HepG2 (cell line): ENCODE data around the gene NOL4L. TPM values are rescaled to one million over a fixed set of nuclear protein-coding genes. Genes with fewer than 3 reads are reported as not detected.

Source experiments
- CCAR2 ChIP-seq: fragments of 200-400 bp; formaldehyde crosslinking; optimal IDR thresholded peaks from 2 replicates; pipeline ENCODE3; 2018; ENCODE audit warnings: low read depth, mild to moderate bottlenecking, low read length, moderate library complexity
- CEBPB ChIP-seq: IDR thresholded peaks from 2 replicates; pipeline ENCODE4 v1.6.1; 2011; ENCODE audit warnings: low read depth, low read length, improper control_type of control experiment, borderline replicate concordance
- CTCF ChIP-seq: sonication (generic); formaldehyde crosslinking; IDR thresholded peaks from 2 replicates; pipeline ENCODE4 v1.5.0; 2020; ENCODE audit warnings: mild to moderate bottlenecking, missing genetic modification reagents, moderate library complexity
- EHMT2 ChIP-seq: fragments of 200-600 bp; sonication (generic); IDR thresholded peaks from 2 replicates; pipeline ENCODE4 v1.7.0; 2017; ENCODE audit warnings: antibody characterized with exemption, low read depth, low read length, borderline replicate concordance
- EP300 ChIP-seq, 3 experiments: sonication (generic) in 1 of 3; formaldehyde crosslinking in 1 of 3; IDR thresholded peaks; 2 replicates each; pipeline versions ENCODE4 v1.5.1 to v1.6.1; 2011 to 2020; ENCODE audit warnings: low read depth in 2 of 3, low read length in 2 of 3, borderline replicate concordance in 1 of 3, improper control_type of control experiment in 1 of 3, mild to moderate bottlenecking in 1 of 3, missing genetic modification reagents in 1 of 3, moderate library complexity in 1 of 3
- ETV6 ChIP-seq: sonication (generic); formaldehyde crosslinking; conservative IDR thresholded peaks from 2 replicates; pipeline ENCODE4 v1.4.0; 2020; ENCODE audit warnings: missing genetic modification reagents
- HES4 ChIP-seq: sonication (generic); formaldehyde crosslinking; IDR thresholded peaks from 2 replicates; pipeline ENCODE4 v1.9.0; 2021; ENCODE audit warnings: mild to moderate bottlenecking, missing genetic modification reagents, borderline replicate concordance
- LCORL ChIP-seq, 2 experiments: fragments of 450-650 bp in 1 of 2; sonication (generic) in 1 of 2; formaldehyde crosslinking in 1 of 2; IDR thresholded peaks; 2 replicates each; pipeline versions ENCODE4 v1.5.0 to v1.6.1; 2017 to 2020; ENCODE audit warnings: antibody characterized with exemption in 1 of 2, missing genetic modification reagents in 1 of 2
- ZC3H13 ChIP-seq: sonication (generic); formaldehyde crosslinking; IDR thresholded peaks from 2 replicates; pipeline ENCODE4 v1.8.1; 2023; ENCODE audit warnings: mild to moderate bottlenecking, missing genetic modification reagents, moderate library complexity
- ZFY ChIP-seq: sonication (generic); formaldehyde crosslinking; IDR thresholded peaks from 2 replicates; pipeline ENCODE4 v1.4.0; 2020; ENCODE audit warnings: missing genetic modification reagents
- ZNF556 ChIP-seq: sonication (generic); formaldehyde crosslinking; IDR thresholded peaks from 2 replicates; pipeline ENCODE4 v1.4.0; 2020; ENCODE audit warnings: mild to moderate bottlenecking, missing genetic modification reagents, borderline replicate concordance
- polyA plus RNA-seq, 8 experiments: library from polyadenylated mRNA; depleted of rRNA in 3 of 8; stranded (reverse) in 7 of 8; unstranded in 1 of 8; fragments of >200 nt; fragmentation: Illumina TruSeq in 4 of 8; extraction: Trizol in 4 of 8; gene quantifications; 2 replicates each; pipeline versions ENCODE4 v1.2.1 to v1.2.3, GENCODE V29; 2011 to 2016; ENCODE audit warnings: low read depth in 4 of 8, missing spikeins in 1 of 8, mixed read lengths in 1 of 8; ENCODE audit not compliant: insufficient read depth in 1 of 8
- total RNA-seq, 5 experiments: library from RNA; depleted of rRNA; stranded (reverse); fragments of >200 nt; fragmentation: Illumina TruSeq; extraction: Trizol; gene quantifications; 2 replicates each; pipeline ENCODE4 v1.2.3, GENCODE V29; 2016; ENCODE audit warnings: low read depth in 1 of 5
- TF ChIP-seq, protein P1 (sequence below): sonication (generic); formaldehyde crosslinking; IDR thresholded peaks from 2 replicates; pipeline ENCODE4 v1.4.0; 2020; ENCODE audit warnings: mild to moderate bottlenecking, missing genetic modification reagents
- TF ChIP-seq, protein P2 (sequence below): sonication (generic); formaldehyde crosslinking; IDR thresholded peaks from 2 replicates; pipeline ENCODE4 v1.4.0; 2020; ENCODE audit warnings: missing genetic modification reagents, borderline replicate concordance
- TF ChIP-seq, protein P3 (sequence below): sonication (generic); formaldehyde crosslinking; IDR thresholded peaks from 2 replicates; pipeline ENCODE4 v1.4.0; 2020; ENCODE audit warnings: missing genetic modification reagents
- TF ChIP-seq, protein P4 (sequence below): sonication (generic); formaldehyde crosslinking; IDR thresholded peaks from 2 replicates; pipeline ENCODE4 v1.5.0; 2020; ENCODE audit warnings: mild to moderate bottlenecking, missing genetic modification reagents

Gene NOL4L
- total and polyA plus RNA-seq, 2 of the 13 experiments (the other 11 are each of a cell fraction or from before 2014, with no cell fraction given) = 16.6 to 35.4 TPM

- TF ChIP-seq, protein P1, sequence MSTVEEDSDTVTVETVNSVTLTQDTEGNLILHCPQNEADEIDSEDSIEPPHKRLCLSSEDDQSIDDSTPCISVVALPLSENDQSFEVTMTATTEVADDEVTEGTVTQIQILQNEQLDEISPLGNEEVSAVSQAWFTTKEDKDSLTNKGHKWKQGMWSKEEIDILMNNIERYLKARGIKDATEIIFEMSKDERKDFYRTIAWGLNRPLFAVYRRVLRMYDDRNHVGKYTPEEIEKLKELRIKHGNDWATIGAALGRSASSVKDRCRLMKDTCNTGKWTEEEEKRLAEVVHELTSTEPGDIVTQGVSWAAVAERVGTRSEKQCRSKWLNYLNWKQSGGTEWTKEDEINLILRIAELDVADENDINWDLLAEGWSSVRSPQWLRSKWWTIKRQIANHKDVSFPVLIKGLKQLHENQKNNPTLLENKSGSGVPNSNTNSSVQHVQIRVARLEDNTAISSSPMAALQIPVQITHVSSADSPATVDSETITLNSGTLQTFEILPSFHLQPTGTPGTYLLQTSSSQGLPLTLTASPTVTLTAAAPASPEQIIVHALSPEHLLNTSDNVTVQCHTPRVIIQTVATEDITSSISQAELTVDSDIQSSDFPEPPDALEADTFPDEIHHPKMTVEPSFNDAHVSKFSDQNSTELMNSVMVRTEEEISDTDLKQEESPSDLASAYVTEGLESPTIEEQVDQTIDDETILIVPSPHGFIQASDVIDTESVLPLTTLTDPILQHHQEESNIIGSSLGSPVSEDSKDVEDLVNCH (CRISPR knock-in tag) = no peak
- TF ChIP-seq, protein P2, sequence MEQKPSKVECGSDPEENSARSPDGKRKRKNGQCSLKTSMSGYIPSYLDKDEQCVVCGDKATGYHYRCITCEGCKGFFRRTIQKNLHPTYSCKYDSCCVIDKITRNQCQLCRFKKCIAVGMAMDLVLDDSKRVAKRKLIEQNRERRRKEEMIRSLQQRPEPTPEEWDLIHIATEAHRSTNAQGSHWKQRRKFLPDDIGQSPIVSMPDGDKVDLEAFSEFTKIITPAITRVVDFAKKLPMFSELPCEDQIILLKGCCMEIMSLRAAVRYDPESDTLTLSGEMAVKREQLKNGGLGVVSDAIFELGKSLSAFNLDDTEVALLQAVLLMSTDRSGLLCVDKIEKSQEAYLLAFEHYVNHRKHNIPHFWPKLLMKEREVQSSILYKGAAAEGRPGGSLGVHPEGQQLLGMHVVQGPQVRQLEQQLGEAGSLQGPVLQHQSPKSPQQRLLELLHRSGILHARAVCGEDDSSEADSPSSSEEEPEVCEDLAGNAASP = peak; percentile 64; the same call in 1 of the 2 replicates
- TF ChIP-seq HES4 (CRISPR knock-in tag) (no peak), ZC3H13 (CRISPR knock-in tag) (0 out of 2 replicates have a peak, but pooled peaks have one; percentile 16), EP300 (IDR thresholded peaks at IDR 0.05; ENCODE audit: low read depth in 2 of 2, low read length in 2 of 2) (peak in 1 of 2 experiments; percentile 68; a peak in 2 of 4 replicates), EP300 (CRISPR knock-in tag; IDR thresholded peaks at IDR 0.05; ENCODE audit: borderline replicate concordance) (peak; percentile 55; the same call in 1 of the 2 replicates), CTCF (CRISPR knock-in tag) (peak; percentile 56), EHMT2 (no peak), ETV6 (CRISPR knock-in tag) (peak; percentile 67; the same call in 1 of the 2 replicates), LCORL (IDR thresholded peaks at IDR 0.05) (no peak), LCORL (CRISPR knock-in tag; IDR thresholded peaks at IDR 0.05) (peak; percentile 99), ZFY (peak; percentile 40), CEBPB (no peak), ZNF556 (peak; percentile 96), CCAR2 (no peak)
- TF ChIP-seq, protein P3, sequence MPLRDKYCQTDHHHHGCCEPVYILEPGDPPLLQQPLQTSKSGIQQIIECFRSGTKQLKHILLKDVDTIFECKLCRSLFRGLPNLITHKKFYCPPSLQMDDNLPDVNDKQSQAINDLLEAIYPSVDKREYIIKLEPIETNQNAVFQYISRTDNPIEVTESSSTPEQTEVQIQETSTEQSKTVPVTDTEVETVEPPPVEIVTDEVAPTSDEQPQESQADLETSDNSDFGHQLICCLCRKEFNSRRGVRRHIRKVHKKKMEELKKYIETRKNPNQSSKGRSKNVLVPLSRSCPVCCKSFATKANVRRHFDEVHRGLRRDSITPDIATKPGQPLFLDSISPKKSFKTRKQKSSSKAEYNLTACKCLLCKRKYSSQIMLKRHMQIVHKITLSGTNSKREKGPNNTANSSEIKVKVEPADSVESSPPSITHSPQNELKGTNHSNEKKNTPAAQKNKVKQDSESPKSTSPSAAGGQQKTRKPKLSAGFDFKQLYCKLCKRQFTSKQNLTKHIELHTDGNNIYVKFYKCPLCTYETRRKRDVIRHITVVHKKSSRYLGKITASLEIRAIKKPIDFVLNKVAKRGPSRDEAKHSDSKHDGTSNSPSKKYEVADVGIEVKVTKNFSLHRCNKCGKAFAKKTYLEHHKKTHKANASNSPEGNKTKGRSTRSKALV = peak; percentile 94
- TF ChIP-seq, protein P4, sequence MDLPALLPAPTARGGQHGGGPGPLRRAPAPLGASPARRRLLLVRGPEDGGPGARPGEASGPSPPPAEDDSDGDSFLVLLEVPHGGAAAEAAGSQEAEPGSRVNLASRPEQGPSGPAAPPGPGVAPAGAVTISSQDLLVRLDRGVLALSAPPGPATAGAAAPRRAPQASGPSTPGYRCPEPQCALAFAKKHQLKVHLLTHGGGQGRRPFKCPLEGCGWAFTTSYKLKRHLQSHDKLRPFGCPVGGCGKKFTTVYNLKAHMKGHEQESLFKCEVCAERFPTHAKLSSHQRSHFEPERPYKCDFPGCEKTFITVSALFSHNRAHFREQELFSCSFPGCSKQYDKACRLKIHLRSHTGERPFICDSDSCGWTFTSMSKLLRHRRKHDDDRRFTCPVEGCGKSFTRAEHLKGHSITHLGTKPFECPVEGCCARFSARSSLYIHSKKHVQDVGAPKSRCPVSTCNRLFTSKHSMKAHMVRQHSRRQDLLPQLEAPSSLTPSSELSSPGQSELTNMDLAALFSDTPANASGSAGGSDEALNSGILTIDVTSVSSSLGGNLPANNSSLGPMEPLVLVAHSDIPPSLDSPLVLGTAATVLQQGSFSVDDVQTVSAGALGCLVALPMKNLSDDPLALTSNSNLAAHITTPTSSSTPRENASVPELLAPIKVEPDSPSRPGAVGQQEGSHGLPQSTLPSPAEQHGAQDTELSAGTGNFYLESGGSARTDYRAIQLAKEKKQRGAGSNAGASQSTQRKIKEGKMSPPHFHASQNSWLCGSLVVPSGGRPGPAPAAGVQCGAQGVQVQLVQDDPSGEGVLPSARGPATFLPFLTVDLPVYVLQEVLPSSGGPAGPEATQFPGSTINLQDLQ (CRISPR knock-in tag) = 0 out of 2 replicates have a peak, but pooled peaks have one; percentile 18
Observed at GRCh38 chr20:32522776-32523612, 62.1 kb downstream of the NOL4L start (continued).
